ENCODE results near the gene RGS17.
"Not testable (repeated sequence)": the region's sequence is repeated elsewhere in the genome, so short reads cannot be mapped to it uniquely, and the experiment has no call there.

Gene RGS17

GRCh38 chr6:153002613-153003365, 128.3 kb downstream of the RGS17 start, which contains the start of gene MTRF1L:
TSS of gene MTRF1L (minus strand) at chr6:153002709. CDS start at chr6:153002685, 24 bp downstream.
- peak within 1 kb of the TSS; percentile 87 for H3K4me3 ChIP-seq (ENCODE audit: low read depth, low read length)
- ChIA-PET POLR2A (interaction anchor here (2.8 kb wide), 1 partner anchor 19 kb away, joined by 10 read pairs; the partner anchor contains the start of gene FBXO5), CTCF (interaction anchor here (1.4 kb wide), 1 partner anchor 19 kb away, joined by 4 read pairs; no protein-coding TSS in a partner anchor)
- TF ChIP-seq, protein P1, sequence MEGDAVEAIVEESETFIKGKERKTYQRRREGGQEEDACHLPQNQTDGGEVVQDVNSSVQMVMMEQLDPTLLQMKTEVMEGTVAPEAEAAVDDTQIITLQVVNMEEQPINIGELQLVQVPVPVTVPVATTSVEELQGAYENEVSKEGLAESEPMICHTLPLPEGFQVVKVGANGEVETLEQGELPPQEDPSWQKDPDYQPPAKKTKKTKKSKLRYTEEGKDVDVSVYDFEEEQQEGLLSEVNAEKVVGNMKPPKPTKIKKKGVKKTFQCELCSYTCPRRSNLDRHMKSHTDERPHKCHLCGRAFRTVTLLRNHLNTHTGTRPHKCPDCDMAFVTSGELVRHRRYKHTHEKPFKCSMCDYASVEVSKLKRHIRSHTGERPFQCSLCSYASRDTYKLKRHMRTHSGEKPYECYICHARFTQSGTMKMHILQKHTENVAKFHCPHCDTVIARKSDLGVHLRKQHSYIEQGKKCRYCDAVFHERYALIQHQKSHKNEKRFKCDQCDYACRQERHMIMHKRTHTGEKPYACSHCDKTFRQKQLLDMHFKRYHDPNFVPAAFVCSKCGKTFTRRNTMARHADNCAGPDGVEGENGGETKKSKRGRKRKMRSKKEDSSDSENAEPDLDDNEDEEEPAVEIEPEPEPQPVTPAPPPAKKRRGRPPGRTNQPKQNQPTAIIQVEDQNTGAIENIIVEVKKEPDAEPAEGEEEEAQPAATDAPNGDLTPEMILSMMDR (IDR thresholded peaks at IDR 0.05; ENCODE audit: insufficient read depth, low read length, missing control alignments): no peak
- peak; percentile 82 for DNase-seq (ENCODE audit: low read depth, low spot score)

DNA sequence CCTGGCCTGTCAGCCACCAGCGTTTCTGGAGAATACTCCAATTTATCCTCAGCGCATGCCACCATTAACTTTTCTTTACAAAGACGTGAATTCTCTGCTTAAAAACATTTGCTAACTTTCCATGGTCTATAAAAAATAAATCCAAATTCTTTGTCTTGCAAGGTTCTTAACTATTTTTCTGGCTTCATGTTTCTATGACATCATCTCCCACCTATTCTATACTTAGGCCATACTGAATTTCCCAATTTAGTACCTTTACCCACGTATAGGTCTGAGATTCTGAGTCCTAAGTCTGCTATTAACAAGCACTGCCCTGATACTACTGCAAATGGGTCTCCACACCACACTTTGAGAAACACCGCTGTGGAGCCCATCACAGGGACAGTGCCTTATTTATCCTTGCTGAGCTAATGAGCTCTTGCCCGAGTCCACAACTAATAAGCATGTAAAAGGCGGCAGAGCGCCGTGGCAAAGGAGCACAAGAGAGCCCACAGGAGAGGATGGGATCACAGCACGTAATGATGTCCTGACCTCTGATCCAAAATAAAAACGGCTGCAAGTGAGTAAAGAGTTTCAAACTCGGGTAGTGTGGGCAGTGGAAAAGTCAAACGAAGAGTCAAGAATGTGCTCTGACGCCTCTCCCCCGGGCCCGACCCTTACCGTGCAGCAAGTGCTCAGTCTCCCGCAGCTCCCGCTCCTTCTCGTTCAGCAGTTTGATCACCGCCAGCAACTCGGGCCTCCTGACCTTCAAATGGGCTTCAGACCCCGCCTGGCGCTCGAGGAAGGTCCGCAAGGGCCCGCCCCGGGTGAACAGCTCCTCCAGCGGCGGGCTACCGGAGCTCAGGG, 129.1 kb downstream of the RGS17 start:
- TF ChIP-seq, protein P1 (IDR thresholded peaks at IDR 0.05; ENCODE audit: insufficient read depth, low read length, missing control alignments): no peak
- CTCF ChIA-PET: interaction anchor here (1.4 kb wide), 1 partner anchor 20 kb away, joined by 4 read pairs; no protein-coding TSS in a partner anchor
- POLR2A ChIA-PET: interaction anchor here (2.8 kb wide), 1 partner anchor 19 kb away, joined by 10 read pairs; the partner anchor contains the start of gene FBXO5
- peak overlapping the region; percentile 87 for H3K4me3 ChIP-seq (ENCODE audit: low read depth, low read length)
- no peak for DNase-seq (ENCODE audit: low read depth, low spot score)

GRCh38 chr6:153000790-153001189, 130.3 kb downstream of the RGS17 start:
- CTCF ChIA-PET: interaction anchor here (0.6 to 1.3 kb wide), 3 partner anchors 9 to 25 kb away, joined by 3 to 4 read pairs (median 3); no protein-coding TSS in a partner anchor
- not testable (repeated sequence) for DNase-seq (ENCODE audit: low read depth, low spot score)
- POLR2A ChIA-PET: interaction anchor here (2.8 kb wide), 1 partner anchor 17 kb away, joined by 10 read pairs; the partner anchor contains the start of gene FBXO5
- H3K4me3 ChIP-seq (ENCODE audit: low read depth, low read length): 0 out of 2 replicates have a peak overlapping the region, but pooled peaks have one; percentile 87

DNA sequence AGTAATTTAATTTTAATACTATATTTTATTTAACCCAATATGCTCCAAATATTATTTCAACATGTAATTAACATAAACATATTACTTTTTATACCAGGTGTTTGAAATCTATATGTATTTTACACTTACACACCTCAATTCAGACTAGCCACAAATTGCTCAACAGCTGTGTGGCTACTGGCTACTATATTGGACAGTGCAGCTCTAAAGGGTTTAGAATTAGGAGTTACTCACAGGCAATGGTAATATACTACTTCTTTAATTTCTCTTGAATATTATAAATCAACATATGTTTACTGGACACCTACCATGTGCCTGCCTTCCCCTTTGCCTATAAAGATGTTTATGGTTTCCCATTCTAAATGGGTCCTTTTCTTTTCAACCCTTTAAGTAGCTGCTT, 130.8 kb downstream of the RGS17 start:
- CTCF ChIA-PET: interaction anchor here (0.6 to 1.3 kb wide), 2 partner anchors 8 to 25 kb away, joined by 3 to 4 read pairs; no protein-coding TSS in a partner anchor
- no peak overlapping the region for H3K4me3 ChIP-seq (ENCODE audit: low read depth, low read length)
- TF ChIP-seq, protein P1 (IDR thresholded peaks at IDR 0.05; ENCODE audit: insufficient read depth, low read length, missing control alignments): no peak
- POLR2A ChIA-PET: interaction anchor here (0.8 kb wide), 1 partner anchor 17 kb away, joined by 3 read pairs; the partner anchor contains the start of gene FBXO5
- no peak for DNase-seq (ENCODE audit: low read depth, low spot score)

DNA sequence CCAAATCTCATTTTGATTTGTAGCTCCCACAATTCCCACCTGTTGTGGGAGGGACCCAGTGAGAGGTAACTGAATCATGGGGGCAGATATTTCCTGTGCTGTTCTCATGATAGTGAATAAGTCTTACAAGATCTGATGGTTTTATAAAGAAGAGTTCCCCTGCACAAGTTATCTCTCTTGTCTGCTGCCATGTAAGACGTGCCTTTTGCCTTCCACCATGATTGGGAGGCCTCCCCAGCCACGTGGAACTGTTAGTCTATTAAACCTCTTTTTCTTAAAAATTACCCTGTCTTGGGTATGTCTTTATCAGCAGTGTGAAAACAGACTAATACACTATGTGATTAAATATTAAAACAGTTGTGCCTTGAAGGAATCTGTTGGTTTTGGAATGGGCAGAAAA, 131.5 kb downstream of the RGS17 start:
- POLR2A ChIA-PET: interaction anchor here (0.8 kb wide), 1 partner anchor 16 kb away, joined by 3 read pairs; the partner anchor contains the start of gene FBXO5
- H3K4me3 ChIP-seq (ENCODE audit: low read depth, low read length); CTCF ChIA-PET; DNase-seq (ENCODE audit: low read depth, low spot score): not testable (repeated sequence)

- no peak for DNase-seq (ENCODE audit: low read depth, low spot score)
- TF ChIP-seq, protein P1 (IDR thresholded peaks at IDR 0.05; ENCODE audit: insufficient read depth, low read length, missing control alignments): no peak
- no peak overlapping the region for H3K4me3 ChIP-seq (ENCODE audit: low read depth, low read length)
- CTCF ChIA-PET: no interaction called here
- POLR2A ChIA-PET: no interaction called here
These were observed 137.2 kb downstream of the RGS17 start for GRCh38 chr6:152993847-152994246.

GRCh38 chr6:152993431-152993830, 137.7 kb downstream of the RGS17 start:
- ChIA-PET CTCF (no interaction called here), POLR2A (no interaction called here)
- TF ChIP-seq, protein P1 (IDR thresholded peaks at IDR 0.05; ENCODE audit: insufficient read depth, low read length, missing control alignments): peak; percentile 2
- no peak overlapping the region for H3K4me3 ChIP-seq (ENCODE audit: low read depth, low read length)
- DNase-seq (ENCODE audit: low read depth, low spot score): no peak
